Esophagus muscularis mucosa (tissue), 4 donors: Measurements from ENCODE around the gene GUCD1.

Experiments used
- CTCF ChIP-seq, 3 experiments: fragments of 200-600 bp in 2 of 3; fragments of 450-650 bp in 1 of 3; sonication (generic) in 2 of 3; IDR thresholded peaks; one replicate each; pipeline ENCODE4 v1.5.1; 2017 to 2019; ENCODE audit warnings: antibody characterized with exemption in 3 of 3, mild to moderate bottlenecking in 2 of 3, moderate library complexity in 1 of 3
- EP300 ChIP-seq: sonication (generic); formaldehyde crosslinking; IDR thresholded peaks from one replicate; pipeline ENCODE4 v1.6.1; 2017; ENCODE audit warnings: antibody characterized with exemption
- POLR2A ChIP-seq: fragments of 450-650 bp; IDR thresholded peaks from one replicate; pipeline ENCODE4 v1.6.1; 2017; ENCODE audit warnings: antibody characterized with exemption, moderate library complexity, mild to moderate bottlenecking, low read depth

DNA sequence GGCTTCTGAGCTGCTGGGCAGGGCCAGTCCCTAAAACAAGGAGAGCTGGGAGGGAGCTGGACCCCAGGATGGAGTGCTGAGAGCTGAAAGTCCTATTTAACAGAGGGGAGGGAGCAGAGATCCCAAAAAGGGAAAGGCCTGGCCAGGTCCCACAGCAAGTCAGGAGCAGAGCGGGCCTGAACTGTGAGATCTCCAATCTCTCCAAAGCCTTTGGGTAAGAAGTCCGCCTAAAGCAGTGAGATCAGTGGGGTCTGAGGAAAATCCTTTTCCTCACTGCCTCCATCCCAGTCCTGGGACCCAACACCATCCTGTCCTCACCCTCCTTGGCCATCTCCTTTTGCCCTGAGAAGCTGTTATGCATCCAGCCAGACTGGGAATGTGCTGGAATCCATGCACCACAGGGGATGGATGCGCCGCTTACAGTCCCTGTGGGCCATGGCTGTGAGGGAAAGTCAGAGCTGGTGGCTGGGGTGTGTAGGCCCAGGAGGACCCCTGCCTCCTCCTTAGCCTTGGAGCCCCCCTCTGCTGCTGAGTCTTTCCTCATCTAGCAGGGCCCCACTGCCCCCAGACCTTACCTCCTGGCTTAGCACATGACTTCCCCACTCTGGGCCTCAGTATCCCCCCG, 29.3 kb upstream of the GUCD1 start:
- TF ChIP-seq POLR2A (no peak), CTCF (IDR thresholded peaks at IDR 0.05) (no peak), EP300 (no peak)
